Pancreas (tissue), 10 donors: ENCODE results near the gene PPM1H. TPM values are rescaled to one million over a fixed set of nuclear protein-coding genes. Genes with fewer than 3 reads are reported as not detected.

Source experiments
- ATAC-seq, 4 donors: fragments of 200-7000 bp; cut with Tn5 transposase; one replicate each; pipeline versions ENCODE4 v1.8.0 to v1.9.1; 2020; ENCODE audit warnings: mild to moderate bottlenecking in 4 of 4, moderate library complexity in 4 of 4
- DNase-seq, 6 donors: peaks; one replicate each; pipeline ENCODE4 v3.0.0-alpha.2; 2020
- FAIRE-seq: peaks from 2 replicates; lab custom pipeline; 2012; peaks lifted over from hg19 to GRCh38; lab: Jason Lieb, UNC
- H3K27ac ChIP-seq, 4 donors: fragments of 200-600 bp; sonication (generic); 1 replicate in 3 of 4; 2 replicates in 1 of 4; pipeline versions ENCODE4 v1.5.0 to v1.8.0; 2020
- H3K27me3 ChIP-seq, 4 donors: fragments of 200-600 bp; one replicate each; pipeline ENCODE4 v1.8.0; 2021
- H3K36me3 ChIP-seq, 3 donors: fragments of 200-600 bp; sonication (generic) in 1 of 3; one replicate each; pipeline versions ENCODE4 v1.5.0 to v1.8.0; 2020 to 2021
- H3K4me1 ChIP-seq, 3 donors: fragments of 200-600 bp; one replicate each; pipeline ENCODE4 v1.8.0; 2021
- H3K4me3 ChIP-seq, 4 donors: fragments of 200-600 bp; sonication (generic) in 2 of 4; one replicate each; pipeline versions ENCODE4 v1.5.0 to v1.8.0; 2020 to 2021
- H3K9me3 ChIP-seq, 4 donors: fragments of 200-600 bp; one replicate each; pipeline ENCODE4 v1.8.0; 2021
- WGBS, 2 donors: extraction: QIAGEN DNeasy Blood & Tissue Kit; methylation state at CpG; one replicate each; pipeline ENCODE4 v1.1.7; 2013; 5-methylcytosine and 5-hydroxymethylcytosine counted together
- intact Hi-C, 3 donors: fragments of 100-400 bp; cut with DNase I; formaldehyde crosslinking; loops; one replicate each; pipeline versions ENCODE4 v1.11.1 to v1.14.2; 2022
- polyA plus RNA-seq, 2 donors: library from polyadenylated mRNA; stranded (reverse); fragments of 200-250 nt; gene quantifications; one replicate each; pipeline ENCODE4 v1.2.3, GENCODE V29; 2013
- total RNA-seq, 6 donors: library from RNA; stranded (reverse); fragmentation: NEBNext Ultra II Directional in 4 of 6; extraction: Animal tissue kit (Norgen Biotek cat#: 25700) in 4 of 6; gene quantifications; one replicate each; pipeline versions ENCODE4 v1.2.1 to v1.2.4, GENCODE V29; 2021 to 2023
- TF ChIP-seq, protein P1 (sequence below), 4 donors: fragments of 200-600 bp; sonication (generic) in 3 of 4; IDR thresholded peaks; one replicate each; pipeline versions ENCODE4 v1.5.0 to v1.8.0; 2021; ENCODE audit warnings: antibody characterized with exemption in 4 of 4
- donor health status: healthy with polysubstance abuse.
- donor health status: DM: no; HTN: no; CAD: no; lungs with moderate emphysema.
- donor health status: DM: no; HTN: no; CAD: no.
- donor health status: control.
- donor health status: control.
- donor health status: Bipolar disorder and iron deficiency.
- donor health status: DM: yes; HTN: yes; CAD: no.
- donor health status: DM: no; HTN: no; CAD: no.
- donor health status: DM: no; HTN: no; CAD: no.
- donor health status: DM: yes; HTN: yes; CAD: no.

Gene PPM1H, protein sequence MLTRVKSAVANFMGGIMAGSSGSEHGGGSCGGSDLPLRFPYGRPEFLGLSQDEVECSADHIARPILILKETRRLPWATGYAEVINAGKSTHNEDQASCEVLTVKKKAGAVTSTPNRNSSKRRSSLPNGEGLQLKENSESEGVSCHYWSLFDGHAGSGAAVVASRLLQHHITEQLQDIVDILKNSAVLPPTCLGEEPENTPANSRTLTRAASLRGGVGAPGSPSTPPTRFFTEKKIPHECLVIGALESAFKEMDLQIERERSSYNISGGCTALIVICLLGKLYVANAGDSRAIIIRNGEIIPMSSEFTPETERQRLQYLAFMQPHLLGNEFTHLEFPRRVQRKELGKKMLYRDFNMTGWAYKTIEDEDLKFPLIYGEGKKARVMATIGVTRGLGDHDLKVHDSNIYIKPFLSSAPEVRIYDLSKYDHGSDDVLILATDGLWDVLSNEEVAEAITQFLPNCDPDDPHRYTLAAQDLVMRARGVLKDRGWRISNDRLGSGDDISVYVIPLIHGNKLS
- total RNA-seq (10 to 100 TPM in 2 of 6 donors, 1 to 10 TPM in 4; 5.2 to 12.9 (median 6.3) TPM), polyA plus RNA-seq (1 to 10 TPM; 1.7 to 3.6 TPM)

DNA sequence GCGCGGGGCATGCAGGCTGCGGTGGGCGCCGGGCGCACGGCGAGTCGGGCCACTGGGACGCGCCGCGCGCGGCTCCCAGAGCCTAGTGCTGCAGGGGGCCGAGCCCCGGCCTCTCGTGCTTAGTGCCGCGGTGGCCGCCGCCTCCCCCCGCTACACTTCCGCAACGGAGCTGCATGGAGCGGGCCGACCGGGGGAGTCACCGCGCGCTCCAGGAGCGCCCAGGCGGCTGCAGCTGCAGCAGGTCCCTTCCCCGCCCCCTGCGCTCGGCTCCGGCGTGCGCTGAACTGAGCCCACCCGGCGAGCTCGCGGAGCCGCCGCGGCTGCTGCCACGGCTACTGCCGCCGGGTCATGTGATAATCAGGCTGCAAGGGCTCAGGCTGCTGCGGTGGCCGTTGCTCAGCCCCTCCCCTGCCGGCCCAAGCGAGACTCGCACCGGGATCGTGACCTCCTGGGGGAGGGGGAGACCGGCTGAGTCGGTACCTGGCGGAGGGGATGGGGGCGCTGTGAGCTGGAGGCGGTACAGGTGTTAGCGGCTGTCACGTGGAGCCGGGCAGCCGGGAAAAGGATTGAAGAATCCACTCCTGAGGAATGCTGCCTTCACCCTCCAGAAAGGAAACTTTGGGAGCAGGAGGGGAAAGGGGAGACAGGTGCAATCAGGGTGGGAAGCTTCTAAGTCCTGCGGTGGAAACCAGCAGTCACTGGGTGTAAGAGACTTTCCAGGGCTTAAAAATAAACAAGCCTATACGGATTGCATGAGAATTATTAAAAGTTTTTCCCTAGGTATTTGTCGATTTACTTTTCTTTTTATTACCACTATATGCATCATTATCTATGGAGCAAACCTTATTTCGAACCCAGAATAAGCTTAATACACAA lies at the start of gene PPM1H:
TSS of gene PPM1H (minus strand) at position 352 of the 876 bp plus-strand sequence. CDS start 414 bp downstream, outside the sequence.
- intact Hi-C loops: loop anchor here in 1 of 3 donors (10.0 kb wide), 1 partner anchor 50 kb away; no protein-coding TSS in a partner anchor
- TF ChIP-seq, protein P1, sequence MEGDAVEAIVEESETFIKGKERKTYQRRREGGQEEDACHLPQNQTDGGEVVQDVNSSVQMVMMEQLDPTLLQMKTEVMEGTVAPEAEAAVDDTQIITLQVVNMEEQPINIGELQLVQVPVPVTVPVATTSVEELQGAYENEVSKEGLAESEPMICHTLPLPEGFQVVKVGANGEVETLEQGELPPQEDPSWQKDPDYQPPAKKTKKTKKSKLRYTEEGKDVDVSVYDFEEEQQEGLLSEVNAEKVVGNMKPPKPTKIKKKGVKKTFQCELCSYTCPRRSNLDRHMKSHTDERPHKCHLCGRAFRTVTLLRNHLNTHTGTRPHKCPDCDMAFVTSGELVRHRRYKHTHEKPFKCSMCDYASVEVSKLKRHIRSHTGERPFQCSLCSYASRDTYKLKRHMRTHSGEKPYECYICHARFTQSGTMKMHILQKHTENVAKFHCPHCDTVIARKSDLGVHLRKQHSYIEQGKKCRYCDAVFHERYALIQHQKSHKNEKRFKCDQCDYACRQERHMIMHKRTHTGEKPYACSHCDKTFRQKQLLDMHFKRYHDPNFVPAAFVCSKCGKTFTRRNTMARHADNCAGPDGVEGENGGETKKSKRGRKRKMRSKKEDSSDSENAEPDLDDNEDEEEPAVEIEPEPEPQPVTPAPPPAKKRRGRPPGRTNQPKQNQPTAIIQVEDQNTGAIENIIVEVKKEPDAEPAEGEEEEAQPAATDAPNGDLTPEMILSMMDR (IDR thresholded peaks at IDR 0.05): peak; percentile 48 to 78 (median 70)
- ATAC-seq (peak; percentile 93 to 96 (median 95)), DNase-seq (peak; percentile 91 to 97 (median 93)), FAIRE-seq (no peak)
- Histone ChIP-seq H3K4me1 (peaks cover 0 to 8% (median 5%) of the 10 kb centered on the region in 3 donors), H3K4me3 (peak within 1 kb of the TSS; percentile 75 to 97 (median 86)), H3K36me3 (no peaks in the 10 kb centered on the region), H3K27ac (peak within 1 kb of the TSS; percentile 18 to 77 (median 62)), H3K27me3 (no peaks in the 10 kb centered on the region), H3K9me3 (no peaks in the 10 kb centered on the region)
- 0 to 1% methylated on average over 41 to 69 of the region's 69 CpGs for WGBS, 2 donors

DNA sequence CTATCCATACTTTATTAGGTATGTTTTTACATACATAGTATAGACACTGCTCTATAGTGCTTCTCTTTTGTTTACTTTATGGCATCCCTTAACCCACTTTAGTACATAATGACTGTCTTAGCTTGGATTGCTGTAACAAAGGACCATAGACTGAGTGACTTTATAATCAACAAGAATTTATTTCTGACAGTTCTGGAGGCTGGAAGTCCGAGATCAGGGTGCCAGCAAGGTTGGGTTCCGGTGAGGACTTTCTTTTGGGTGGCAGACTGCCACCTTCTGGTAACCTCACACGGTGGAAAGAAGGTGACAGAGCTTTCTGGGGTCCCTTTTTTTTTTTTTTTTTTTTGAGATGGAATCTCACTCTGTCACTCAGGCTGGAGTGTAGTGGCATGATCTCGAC lies 48.6 kb upstream of the PPM1H start:
- 27 to 29% methylated on average over 3 to 4 of the region's 4 CpGs for WGBS, 2 donors
- no peak for FAIRE-seq
- Histone ChIP-seq H3K4me1 (no peaks in the 10 kb centered on the region), H3K27me3 (no peaks in the 10 kb centered on the region), H3K36me3 (no peaks in the 10 kb centered on the region), H3K27ac (no peak overlapping the region), H3K4me3 (no peak overlapping the region), H3K9me3 (no peaks in the 10 kb centered on the region)
- ATAC-seq: peak in 1 of 4 donors; percentile 52
- TF ChIP-seq, protein P1 (IDR thresholded peaks at IDR 0.05): no peak
- DNase-seq: no peak
- intact Hi-C loops: no loop called here

DNA sequence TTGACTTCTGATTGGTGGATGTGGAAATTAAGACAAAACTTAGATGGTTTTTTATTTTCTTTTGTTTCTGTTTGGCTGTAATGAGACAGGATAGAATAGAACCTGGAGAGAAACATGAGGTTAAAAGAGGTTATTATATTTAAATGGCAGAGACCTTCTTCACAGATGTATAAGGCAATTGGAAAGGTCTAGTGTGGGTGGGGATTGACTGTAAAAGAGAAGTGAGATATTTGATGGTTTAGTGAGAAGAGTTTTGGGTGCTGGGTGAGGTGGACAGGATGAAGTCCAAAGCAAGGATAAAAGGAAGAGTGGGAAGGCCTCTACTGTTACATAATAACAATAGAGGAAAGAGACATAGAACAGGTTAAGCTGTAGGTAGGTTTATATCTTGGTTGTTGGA lies 43.8 kb upstream of the PPM1H start:
- Histone ChIP-seq H3K27ac (no peak overlapping the region), H3K4me3 (no peak overlapping the region), H3K4me1 (no peaks in the 10 kb centered on the region), H3K36me3 (no peaks in the 10 kb centered on the region), H3K9me3 (no peaks in the 10 kb centered on the region), H3K27me3 (no peaks in the 10 kb centered on the region)
- TF ChIP-seq, protein P1 (IDR thresholded peaks at IDR 0.05): no peak
- no peak for FAIRE-seq
- ATAC-seq: no peak
- no peak for DNase-seq
- intact Hi-C loops: no loop called here

DNA sequence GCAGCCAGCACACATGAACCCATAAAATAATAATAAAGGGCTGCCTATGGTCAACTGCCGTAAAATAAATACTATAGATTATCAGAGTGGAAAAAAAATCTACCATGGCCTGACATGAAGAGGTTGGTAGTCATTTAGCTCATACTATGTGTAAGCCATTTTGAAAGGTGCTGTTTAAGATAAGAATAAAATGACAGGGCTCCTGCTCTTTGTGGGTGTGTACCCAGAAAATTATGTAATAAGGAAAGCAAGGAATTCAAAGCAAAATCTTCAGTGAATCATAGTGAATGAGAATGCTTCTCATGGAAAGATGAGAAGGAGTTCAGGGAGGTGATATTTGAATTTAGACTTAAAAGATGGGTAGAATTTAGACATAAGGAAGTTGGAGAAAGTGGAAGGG lies 42.9 kb upstream of the PPM1H start:
- Histone ChIP-seq H3K27me3 (no peaks in the 10 kb centered on the region), H3K36me3 (no peaks in the 10 kb centered on the region), H3K4me1 (no peaks in the 10 kb centered on the region), H3K27ac (no peak overlapping the region), H3K9me3 (no peaks in the 10 kb centered on the region), H3K4me3 (no peak overlapping the region)
- DNase-seq (no peak), ATAC-seq (no peak), FAIRE-seq (no peak)
- intact Hi-C loops: no loop called here
- WGBS, 2 donors: 94 to 97% methylated on average over 1 of the region's 1 CpG
- TF ChIP-seq, protein P1 (IDR thresholded peaks at IDR 0.05): no peak
